Measurements from ENCODE around the gene CYP46A1. TPM values are rescaled to one million over a fixed set of nuclear protein-coding genes. Genes with fewer than 3 reads are reported as not detected.

The CYP46A1 gene
- total and polyA plus RNA-seq, 2 donors from 2014 or later = 0.82 to 2.5 TPM

DNA sequence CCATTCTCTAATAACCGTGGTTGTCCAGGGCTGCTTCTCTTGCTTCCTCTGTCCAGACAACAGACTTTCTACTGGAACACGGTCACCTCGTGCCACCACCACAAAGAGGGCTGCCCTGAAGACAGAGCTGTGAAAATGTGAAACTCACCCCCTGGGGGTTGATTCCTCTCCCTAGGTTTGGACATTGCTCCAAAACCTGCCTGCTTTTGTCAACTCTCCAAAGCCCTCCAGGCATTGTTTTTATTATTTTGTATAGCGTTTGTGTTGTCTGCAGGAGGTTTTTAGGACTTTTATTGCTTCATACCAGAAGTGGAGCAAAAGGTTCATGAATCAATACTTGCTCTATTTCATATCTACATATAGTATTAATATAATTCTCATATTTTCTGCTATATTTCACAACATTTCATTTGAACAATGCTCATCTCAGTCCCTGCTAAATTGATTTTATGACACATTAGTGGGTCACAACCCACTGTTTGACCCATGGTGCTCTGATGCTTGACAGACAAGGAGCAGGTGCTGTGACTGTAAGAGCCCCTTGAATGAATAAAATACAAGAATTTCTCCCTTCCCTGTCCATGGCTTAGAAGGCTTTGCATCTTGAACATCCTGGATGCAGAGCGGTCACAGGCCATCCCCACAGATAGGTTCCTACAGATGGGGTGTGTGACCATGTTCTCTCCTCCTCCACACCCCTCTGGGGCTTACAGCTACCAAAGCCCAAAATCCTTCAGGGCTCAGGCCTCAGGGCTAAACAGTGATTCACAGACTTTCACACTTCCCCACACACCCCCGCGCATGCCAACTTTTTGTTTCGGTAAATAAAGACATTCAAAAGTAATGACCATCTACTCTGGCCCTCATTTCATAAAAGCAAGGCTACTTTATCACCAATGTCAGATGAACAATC is 88.5 kb downstream of the CYP46A1 start:
- peak in 2 of 5 donors; percentile 12 to 27 for DNase-seq
- Histone ChIP-seq H3K27me3 (ENCODE audit: control insufficient read depth, insufficient read depth, low read length) (no peaks in the 10 kb centered on the region), H3K4me3 (ENCODE audit: low read length in 3 of 3) (no peak overlapping the region), H3K27ac (ENCODE audit: low read depth in 2 of 2, low read length in 2 of 2) (no peak overlapping the region), H3K9me3 (ENCODE audit: control insufficient read depth in 2 of 3, insufficient read depth in 1 of 3, low read length in 3 of 3) (no peaks in the 10 kb centered on the region), H3K36me3 (ENCODE audit: control insufficient read depth in 2 of 3, insufficient read depth in 3 of 3, low read length in 3 of 3) (no peaks in the 10 kb centered on the region), H3K4me1 (ENCODE audit: control insufficient read depth in 2 of 3, insufficient read depth in 2 of 3, low read depth in 1 of 3, low read length in 3 of 3) (peaks cover 0 to 7% (median 0%) of the 10 kb centered on the region in 3 donors), H3K9ac (ENCODE audit: low read length in 3 of 3) (peak overlapping the region in 1 of 3 donors; percentile 19)
- FAIRE-seq = no peak
- TF ChIP-seq, protein P1, sequence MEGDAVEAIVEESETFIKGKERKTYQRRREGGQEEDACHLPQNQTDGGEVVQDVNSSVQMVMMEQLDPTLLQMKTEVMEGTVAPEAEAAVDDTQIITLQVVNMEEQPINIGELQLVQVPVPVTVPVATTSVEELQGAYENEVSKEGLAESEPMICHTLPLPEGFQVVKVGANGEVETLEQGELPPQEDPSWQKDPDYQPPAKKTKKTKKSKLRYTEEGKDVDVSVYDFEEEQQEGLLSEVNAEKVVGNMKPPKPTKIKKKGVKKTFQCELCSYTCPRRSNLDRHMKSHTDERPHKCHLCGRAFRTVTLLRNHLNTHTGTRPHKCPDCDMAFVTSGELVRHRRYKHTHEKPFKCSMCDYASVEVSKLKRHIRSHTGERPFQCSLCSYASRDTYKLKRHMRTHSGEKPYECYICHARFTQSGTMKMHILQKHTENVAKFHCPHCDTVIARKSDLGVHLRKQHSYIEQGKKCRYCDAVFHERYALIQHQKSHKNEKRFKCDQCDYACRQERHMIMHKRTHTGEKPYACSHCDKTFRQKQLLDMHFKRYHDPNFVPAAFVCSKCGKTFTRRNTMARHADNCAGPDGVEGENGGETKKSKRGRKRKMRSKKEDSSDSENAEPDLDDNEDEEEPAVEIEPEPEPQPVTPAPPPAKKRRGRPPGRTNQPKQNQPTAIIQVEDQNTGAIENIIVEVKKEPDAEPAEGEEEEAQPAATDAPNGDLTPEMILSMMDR (IDR thresholded peaks at IDR 0.05; ENCODE audit: borderline replicate concordance, extremely low read depth, insufficient read depth) = no peak
- intact Hi-C loops (cut with DNase I) = no loop called here

DNA sequence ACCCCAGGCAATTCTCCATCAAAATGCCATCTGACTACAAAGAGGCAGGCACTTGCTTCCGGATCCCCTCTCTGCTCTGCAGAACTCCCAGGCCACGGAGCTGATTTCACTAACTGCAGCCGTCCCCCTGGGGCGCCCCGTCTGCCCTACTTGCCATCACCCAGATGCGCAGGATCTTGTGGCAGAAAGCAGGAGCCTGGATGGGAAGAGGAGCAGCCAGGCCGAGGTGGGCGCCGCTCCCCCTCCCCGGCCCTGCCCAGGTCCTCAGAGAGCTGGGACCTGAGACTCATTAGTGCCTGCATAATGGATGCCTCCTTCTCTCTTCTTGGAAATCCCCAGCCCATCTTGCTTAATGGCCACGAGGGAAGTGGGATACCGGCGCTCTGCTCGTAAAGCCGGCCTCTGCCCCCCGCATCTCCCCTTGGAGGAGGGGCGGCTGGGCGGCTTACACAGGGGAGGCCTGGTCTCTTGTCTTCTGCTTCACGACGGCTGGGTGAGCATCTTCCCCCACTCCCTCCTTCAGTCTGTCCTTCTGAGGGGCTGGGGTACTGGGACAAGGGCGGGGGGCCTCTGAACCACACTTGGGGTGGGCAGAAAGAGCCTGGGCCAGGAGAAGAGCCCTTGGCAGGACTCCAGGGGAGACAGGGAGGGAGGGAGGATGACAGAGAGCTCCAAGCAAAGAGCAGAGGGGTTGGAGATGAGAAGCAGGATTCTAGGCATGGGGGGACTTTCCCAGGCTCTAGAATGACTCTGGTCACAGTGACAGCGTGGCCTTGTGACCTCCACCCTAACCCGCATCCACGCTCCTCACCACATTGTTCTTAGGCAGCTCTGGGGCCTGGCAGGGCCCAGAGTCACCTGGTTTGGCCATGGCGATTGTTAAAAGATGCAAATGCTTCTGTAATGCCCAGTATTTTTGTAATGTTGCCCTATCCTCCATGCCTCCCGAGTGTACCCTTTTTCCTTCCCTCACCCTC is 89.7 kb downstream of the CYP46A1 start:
- Histone ChIP-seq H3K27ac (ENCODE audit: low read depth in 2 of 2, low read length in 2 of 2) (no peak overlapping the region), H3K27me3 (ENCODE audit: control insufficient read depth, insufficient read depth, low read length) (no peaks in the 10 kb centered on the region), H3K4me3 (ENCODE audit: low read length in 3 of 3) (no peak overlapping the region), H3K9ac (ENCODE audit: low read length in 3 of 3) (no peak overlapping the region), H3K9me3 (ENCODE audit: control insufficient read depth in 2 of 3, insufficient read depth in 1 of 3, low read length in 3 of 3) (peaks cover 0 to 6% (median 0%) of the 10 kb centered on the region in 3 donors), H3K4me1 (ENCODE audit: control insufficient read depth in 2 of 3, insufficient read depth in 2 of 3, low read depth in 1 of 3, low read length in 3 of 3) (peaks cover 0 to 7% (median 0%) of the 10 kb centered on the region in 3 donors), H3K36me3 (ENCODE audit: control insufficient read depth in 2 of 3, insufficient read depth in 3 of 3, low read length in 3 of 3) (no peaks in the 10 kb centered on the region)
- intact Hi-C loops (cut with DNase I) = no loop called here
- FAIRE-seq (no peak), DNase-seq (peak in 2 of 5 donors; percentile 33 to 46)
- TF ChIP-seq, protein P1 (IDR thresholded peaks at IDR 0.05; ENCODE audit: borderline replicate concordance, extremely low read depth, insufficient read depth) = no peak

DNA sequence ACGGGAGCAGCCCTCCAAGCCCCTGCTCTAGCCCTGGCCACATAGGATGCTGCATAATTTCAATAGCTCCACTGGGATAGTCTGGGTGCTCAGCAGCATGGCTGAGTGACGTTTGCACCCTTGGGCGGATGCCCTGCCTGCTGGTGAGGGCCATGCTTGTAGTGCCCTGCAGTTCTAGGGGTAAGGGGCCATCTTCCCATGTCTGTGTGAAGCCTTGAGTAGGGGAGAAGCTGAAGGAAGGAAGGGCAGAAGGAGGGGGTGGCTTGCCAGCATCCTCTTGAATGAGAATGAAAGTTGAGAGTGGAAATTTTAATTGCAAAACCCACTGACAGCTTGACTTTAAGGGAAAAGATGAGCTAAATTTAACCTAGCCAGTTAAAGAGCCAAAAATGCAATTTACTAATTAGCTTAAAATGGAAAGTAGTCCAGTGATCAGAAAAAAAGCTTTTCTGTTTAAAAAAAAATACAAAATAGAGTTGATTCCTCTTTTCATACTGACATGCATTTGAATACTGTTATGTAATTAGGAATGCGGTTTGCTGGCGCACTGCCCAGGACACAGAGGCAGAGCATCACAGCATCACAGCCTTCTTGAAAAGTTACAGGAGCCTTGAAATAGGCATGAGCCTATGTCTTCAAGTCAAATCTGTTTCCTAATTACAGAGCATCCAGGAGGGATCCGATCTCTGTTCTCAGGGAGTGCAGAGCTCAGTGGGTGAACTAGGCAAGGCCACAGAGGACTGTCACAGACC is 90.6 kb downstream of the CYP46A1 start:
- no peak overlapping the region for H3K9ac ChIP-seq (ENCODE audit: low read length in 3 of 3)
- intact Hi-C loops (cut with DNase I) = no loop called here
- H3K4me1 ChIP-seq (ENCODE audit: control insufficient read depth in 2 of 3, insufficient read depth in 2 of 3, low read depth in 1 of 3, low read length in 3 of 3) = peaks cover 0 to 7% (median 0%) of the 10 kb centered on the region in 3 donors
- FAIRE-seq (no peak), DNase-seq (peak in 1 of 5 donors; percentile 63)
- H3K9me3 ChIP-seq (ENCODE audit: control insufficient read depth in 2 of 3, insufficient read depth in 1 of 3, low read length in 3 of 3) = peaks cover 0 to 9% (median 0%) of the 10 kb centered on the region in 3 donors
- H3K27me3 ChIP-seq (ENCODE audit: control insufficient read depth, insufficient read depth, low read length) = no peaks in the 10 kb centered on the region
- H3K27ac ChIP-seq (ENCODE audit: low read depth in 2 of 2, low read length in 2 of 2) = no peak overlapping the region
- TF ChIP-seq, protein P1 (IDR thresholded peaks at IDR 0.05; ENCODE audit: borderline replicate concordance, extremely low read depth, insufficient read depth) = no peak
- H3K4me3 ChIP-seq (ENCODE audit: low read length in 3 of 3) = no peak overlapping the region
- H3K36me3 ChIP-seq (ENCODE audit: control insufficient read depth in 2 of 3, insufficient read depth in 3 of 3, low read length in 3 of 3) = no peaks in the 10 kb centered on the region
